IMR-90 (cell line): ENCODE results near the gene FMNL1. TPM values are rescaled to one million over a fixed set of nuclear protein-coding genes. Genes with fewer than 3 reads are reported as not detected.

ENCODE experiments used
- ATAC-seq: fragments of 200-7000 bp; cut with Tn5 transposase; 2 replicates; pipeline ENCODE4 v1.9.1; 2020; ENCODE audit warnings: low read depth, mild to moderate bottlenecking, moderate library complexity
- BruUV-seq: library from RNA; stranded (reverse); fragments of 400-500 nt; replicated peaks from 2 replicates; lab custom pipeline; 2021; lab: Mats Ljungman, UMichigan
- CTCF ChIA-PET: fragments of 300-600 bp; formaldehyde crosslinking; extraction: SDS; loops from one replicate; lab custom pipeline; 2021; ENCODE audit warnings: antibody characterized with exemption; lab: Yijun Ruan, JAX
- POLR2A ChIA-PET: fragments of 300-600 bp; sonication (Branson Sonifier 250); formaldehyde crosslinking; loops from one replicate; lab custom pipeline; 2022; ENCODE audit warnings: antibody characterized with exemption; ENCODE audit not compliant: unreplicated experiment; lab: Charles Lee
- DNase-seq: peaks from one replicate; pipeline ENCODE4 v3.0.0; 2013
- H2AFZ ChIP-seq: replicated peaks from 2 replicates; pipeline ENCODE3; 2013; ENCODE audit warnings: low read length, mild to moderate bottlenecking; ENCODE audit not compliant: poor library complexity
- H2AK5ac ChIP-seq: 2 replicates; pipeline ENCODE4 v1.6.1; 2013; ENCODE audit warnings: low read depth, low read length, inconsistent platforms
- H2AK9ac ChIP-seq: replicated peaks from 2 replicates; pipeline ENCODE3; 2013; ENCODE audit warnings: mild to moderate bottlenecking, low read depth, low read length, moderate library complexity; ENCODE audit not compliant: poor library complexity
- H2BK120ac ChIP-seq: 2 replicates; pipeline ENCODE4 v1.6.1; 2013; ENCODE audit warnings: low read depth, low read length, inconsistent platforms
- H2BK15ac ChIP-seq: 3 replicates; pipeline ENCODE4 v1.6.1; 2013; ENCODE audit warnings: low read depth, low read length, inconsistent platforms
- H2BK20ac ChIP-seq: 2 replicates; pipeline ENCODE4 v1.6.1; 2013; ENCODE audit warnings: low read depth, mild to moderate bottlenecking, inconsistent platforms, low read length, moderate library complexity
- H2BK5ac ChIP-seq: 2 replicates; pipeline ENCODE4 v1.6.1; 2013; ENCODE audit warnings: mild to moderate bottlenecking, low read depth, low read length, inconsistent platforms; ENCODE audit not compliant: poor library complexity, severe bottlenecking
- H3K14ac ChIP-seq: replicated peaks from 2 replicates; pipeline ENCODE4 v1.6.1; 2013; ENCODE audit warnings: low read depth, low read length, inconsistent platforms
- H3K18ac ChIP-seq: 2 replicates; pipeline ENCODE4 v1.6.1; 2013; ENCODE audit warnings: low read depth, low read length, control low read depth
- H3K23ac ChIP-seq: 2 replicates; pipeline ENCODE4 v1.6.1; 2013; ENCODE audit warnings: low read depth, low read length, inconsistent platforms
- H3K27ac ChIP-seq: 2 replicates; pipeline ENCODE4 v1.5.1; 2013; ENCODE audit warnings: mild to moderate bottlenecking, control low read depth, low read length; ENCODE audit not compliant: insufficient read depth
- H3K27me3 ChIP-seq: 2 replicates; pipeline ENCODE4 v1.6.1; 2013; ENCODE audit warnings: low read length; ENCODE audit not compliant: control insufficient read depth, insufficient read depth
- H3K36me3 ChIP-seq: 2 replicates; pipeline ENCODE4 v1.6.1; 2013; ENCODE audit warnings: low read length, mixed read lengths; ENCODE audit not compliant: control insufficient read depth, insufficient read depth
- H3K4ac ChIP-seq: 2 replicates; pipeline ENCODE4 v1.6.1; 2013; ENCODE audit warnings: low read depth, low read length, inconsistent platforms
- H3K4me1 ChIP-seq: 2 replicates; pipeline ENCODE4 v1.6.1; 2013; ENCODE audit warnings: low read length, mixed read lengths; ENCODE audit not compliant: control insufficient read depth, insufficient read depth
- H3K4me2 ChIP-seq: 2 replicates; pipeline ENCODE4 v1.6.1; 2013; ENCODE audit warnings: low read depth, mild to moderate bottlenecking, control low read depth, low read length, moderate library complexity
- H3K4me3 ChIP-seq: 2 replicates; pipeline ENCODE4 v1.5.1; 2013; ENCODE audit warnings: low read depth, mild to moderate bottlenecking, control low read depth, low read length, moderate library complexity; ENCODE audit not compliant: insufficient read depth
- H3K56ac ChIP-seq: 2 replicates; pipeline ENCODE4 v1.6.1; 2013; ENCODE audit warnings: low read length, inconsistent platforms; ENCODE audit not compliant: insufficient read depth; ENCODE audit errors: extremely low read depth
- H3K79me1 ChIP-seq, 2 experiments: 2 replicates each; pipeline ENCODE4 v1.6.1; 2013; ENCODE audit warnings: low read length in 2 of 2, inconsistent platforms in 1 of 2, low read depth in 1 of 2
- H3K9ac ChIP-seq: 2 replicates; pipeline ENCODE4 v1.6.1; 2013; ENCODE audit warnings: low read depth, low read length, control low read depth
- H3K9me1 ChIP-seq: 2 replicates; pipeline ENCODE4 v1.6.1; 2013; ENCODE audit warnings: low read length, inconsistent platforms; ENCODE audit not compliant: insufficient read depth
- H3K9me3 ChIP-seq: 2 replicates; pipeline ENCODE4 v1.6.1; 2013; ENCODE audit warnings: low read length; ENCODE audit not compliant: control insufficient read depth, insufficient read depth
- H4K20me1 ChIP-seq: 2 replicates; pipeline ENCODE4 v1.6.1; 2013; ENCODE audit warnings: low read length, inconsistent platforms; ENCODE audit not compliant: insufficient read depth
- H4K5ac ChIP-seq: 2 replicates; pipeline ENCODE4 v1.6.1; 2013; ENCODE audit warnings: mild to moderate bottlenecking, low read depth, low read length, control low read depth
- H4K8ac ChIP-seq, 2 experiments: 2 replicates each; pipeline ENCODE4 v1.6.1; 2013; ENCODE audit warnings: low read depth in 2 of 2, low read length in 2 of 2, control low read depth in 1 of 2, inconsistent platforms in 1 of 2
- H4K91ac ChIP-seq: 2 replicates; pipeline ENCODE4 v1.6.1; 2013; ENCODE audit warnings: low read depth, low read length, inconsistent platforms; ENCODE audit not compliant: insufficient read depth
- BHLHE40 ChIP-seq: fragments of 150-350 bp; IDR thresholded peaks from 2 replicates; pipeline ENCODE4 v1.6.1; 2016; ENCODE audit warnings: mild to moderate bottlenecking, low read depth, low read length
- CHD1 ChIP-seq: IDR thresholded peaks from 2 replicates; pipeline ENCODE4 v1.6.1; 2012; ENCODE audit warnings: low read depth, low read length, improper control_type of control experiment
- CTCF ChIP-seq: conservative IDR thresholded peaks from 2 replicates; pipeline ENCODE4 v1.5.1; 2012; ENCODE audit warnings: mild to moderate bottlenecking, low read depth, low read length, improper control_type of control experiment
- FOS ChIP-seq: fragments of 150-350 bp; IDR thresholded peaks from 2 replicates; pipeline ENCODE4 v1.6.1; 2016; ENCODE audit warnings: low read depth, low read length
- MAFK ChIP-seq: IDR thresholded peaks from 2 replicates; pipeline ENCODE4 v1.6.1; 2012; ENCODE audit warnings: low read depth, low read length, improper control_type of control experiment
- MXI1 ChIP-seq: IDR thresholded peaks from 2 replicates; pipeline ENCODE4 v1.6.1; 2012; ENCODE audit warnings: low read depth, mild to moderate bottlenecking, low read length, moderate library complexity, borderline replicate concordance
- POLR2A ChIP-seq: IDR thresholded peaks from 2 replicates; pipeline ENCODE4 v1.6.1; 2012; ENCODE audit warnings: mild to moderate bottlenecking, low read depth, low read length
- RAD21 ChIP-seq: IDR thresholded peaks from 2 replicates; pipeline ENCODE4 v1.6.1; 2012; ENCODE audit warnings: low read length, improper control_type of control experiment
- RCOR1 ChIP-seq: IDR thresholded peaks from 2 replicates; pipeline ENCODE4 v1.6.1; 2012; ENCODE audit warnings: mild to moderate bottlenecking, low read length, improper control_type of control experiment; ENCODE audit not compliant: insufficient replicate concordance
- RFX5 ChIP-seq: IDR thresholded peaks from 2 replicates; pipeline ENCODE4 v1.8.0; 2012; ENCODE audit warnings: low read depth, mild to moderate bottlenecking, low read length, moderate library complexity
- WGBS, 2 experiments: methylation state at CpG; one replicate each; pipeline versions ENCODE4 v1.1.5 to v1.1.7; 2013; ENCODE audit warnings: missing lambda C conversion rate in 2 of 2; ENCODE audit not compliant: insufficient read length in 1 of 2; ENCODE audit errors: extremely low coverage in 2 of 2; 5-methylcytosine and 5-hydroxymethylcytosine counted together
- dilution Hi-C: fragments of 300-500 bp; cut with HindIII; formaldehyde crosslinking; loops from one replicate; pipeline ENCODE4 v1.14.3; 2018; ENCODE audit warnings: low sequenced_read_pairs; ENCODE audit not compliant: unreplicated experiment
- in situ Hi-C: fragments of 300-500 bp; cut with MboI; formaldehyde crosslinking; loops from 3 replicates; pipeline ENCODE4 v1.14.3; 2019; ENCODE audit warnings: low sequenced_read_pairs, inconsistent platforms, mixed read lengths
- intact Hi-C: fragments of 100-400 bp; cut with micrococcal nuclease; formaldehyde crosslinking; loops from 2 replicates; pipeline ENCODE4 v1.10.0; 2022
- polyA plus RNA-seq, 3 experiments: library from polyadenylated mRNA; depleted of rRNA; stranded (reverse); fragments of >200 nt; gene quantifications; 2 replicates each; pipeline ENCODE4 v1.2.3, GENCODE V29; 2012; ENCODE audit warnings: low replicate concordance in 1 of 3
- total RNA-seq: library from RNA; depleted of rRNA; stranded (reverse); fragments of >200 nt; gene quantifications from 2 replicates; pipeline ENCODE4 v1.2.3, GENCODE V29; 2012

Gene FMNL1
- total and polyA plus RNA-seq, 2 of the 4 experiments (the other 2 are of a cell fraction) = 0.36 to 2.3 TPM

- DNase-seq (no peak), ATAC-seq (no peak)
- no peak overlapping the region for H3K56ac ChIP-seq
- H3K4me2 ChIP-seq = no peak overlapping the region
- CTCF ChIA-PET = interaction anchor here (3.4 kb wide), 1 partner anchor 20 kb away, joined by 10 read pairs; no protein-coding TSS in a partner anchor
- H3K79me1 ChIP-seq = peaks cover 0 to 5% of the 10 kb centered on the region in 2 experiments; a peak in 1 of 4 replicates
- H3K4me3 ChIP-seq = no peak overlapping the region
- no peak overlapping the region for H4K91ac ChIP-seq
- TF ChIP-seq RFX5 = no peak
- TF ChIP-seq MXI1 = no peak
- no peak for TF ChIP-seq POLR2A
- TF ChIP-seq FOS = no peak
- TF ChIP-seq CTCF = no peak
- TF ChIP-seq RCOR1 = no peak
- TF ChIP-seq MAFK = no peak
- no peak for TF ChIP-seq RAD21
- TF ChIP-seq BHLHE40 = no peak
- no peak for TF ChIP-seq CHD1
- H4K5ac ChIP-seq = no peak overlapping the region
- H4K20me1 ChIP-seq = no peaks in the 10 kb centered on the region
- H4K8ac ChIP-seq = no peak overlapping the region
- no peak overlapping the region for H3K23ac ChIP-seq
- H2BK5ac ChIP-seq = no peak overlapping the region
- peaks cover 11% of the 10 kb centered on the region for H3K9me1 ChIP-seq
- H3K36me3 ChIP-seq = no peaks in the 10 kb centered on the region
- H3K9ac ChIP-seq = no peak overlapping the region
- no peaks in the 10 kb centered on the region for H3K27me3 ChIP-seq
- no TSS peak for BruUV-seq
- H2AK5ac ChIP-seq = no peak overlapping the region
- H3K27ac ChIP-seq = no peak overlapping the region
- no peak overlapping the region for H3K18ac ChIP-seq
- no peak overlapping the region for H3K4ac ChIP-seq
- no peak overlapping the region for H2AK9ac ChIP-seq
- no peaks in the 10 kb centered on the region for H3K9me3 ChIP-seq
- H2BK120ac ChIP-seq = no peak overlapping the region
- intact Hi-C loops = no loop called here
- no peak overlapping the region for H3K14ac ChIP-seq
- 71% methylated on average over 2 of the region's 7 CpGs; no CpG with 5 or more reads in 1 of the 2 experiments for WGBS, 2 experiments
- no peak overlapping the region for H2BK15ac ChIP-seq
- H2BK20ac ChIP-seq = no peak overlapping the region
- dilution Hi-C loops = no loop called here
- in situ Hi-C loops = no loop called here
- H3K4me1 ChIP-seq = peaks cover 10% of the 10 kb centered on the region
- no peak overlapping the region for H2AFZ ChIP-seq
- POLR2A ChIA-PET = no interaction called here
Observed at GRCh38 chr17:45177563-45177962, 44.1 kb upstream of the FMNL1 start.
